Right lobe of liver (tissue), 6 donors: ENCODE results near the gene MNDA. TPM values are rescaled to one million over a fixed set of nuclear protein-coding genes. Genes with fewer than 3 reads are reported as not detected.

Experiments
- ATAC-seq, 4 donors: fragments of 200-7000 bp; cut with Tn5 transposase; one replicate each; pipeline ENCODE4 v1.9.1; 2020; ENCODE audit warnings: mild to moderate bottlenecking in 4 of 4, moderate library complexity in 4 of 4
- DNase-seq, 3 donors: peaks; one replicate each; pipeline ENCODE4 v3.0.0-alpha.2; 2020
- H3K27ac ChIP-seq, 3 donors: fragments of 200-600 bp; one replicate each; pipeline ENCODE4 v1.8.0; 2022
- H3K27me3 ChIP-seq, 2 donors: fragments of 200-600 bp; one replicate each; pipeline ENCODE4 v1.8.0; 2022
- H3K36me3 ChIP-seq, 4 donors: fragments of 200-600 bp; sonication (generic) in 1 of 4; one replicate each; pipeline versions ENCODE4 v1.5.1 to v1.8.0; 2017 to 2022; ENCODE audit warnings: control low read depth in 1 of 4
- H3K4me1 ChIP-seq, 4 donors: fragments of 200-600 bp; sonication (generic) in 1 of 4; one replicate each; pipeline versions ENCODE4 v1.5.1 to v1.8.0; 2017 to 2022; ENCODE audit warnings: control low read depth in 1 of 4
- H3K4me3 ChIP-seq, 3 donors: fragments of 200-600 bp; one replicate each; pipeline ENCODE4 v1.8.0; 2022
- H3K9me3 ChIP-seq, 4 donors: fragments of 200-600 bp; sonication (generic) in 1 of 4; one replicate each; pipeline versions ENCODE4 v1.5.1 to v1.8.0; 2017 to 2022; ENCODE audit warnings: control low read depth in 1 of 4
- CTCF ChIP-seq, 4 donors: fragments of 200-600 bp in 3 of 4; fragments of 450-650 bp in 1 of 4; IDR thresholded peaks; one replicate each; pipeline versions ENCODE4 v1.5.1 to v1.8.0; 2016 to 2022; ENCODE audit warnings: antibody characterized with exemption in 4 of 4, mild to moderate bottlenecking in 2 of 4
- POLR2A ChIP-seq: fragments of 450-650 bp; IDR thresholded peaks from one replicate; pipeline ENCODE4 v1.6.1; 2017; ENCODE audit warnings: antibody characterized with exemption, mild to moderate bottlenecking
- WGBS: methylation state at CpG from one replicate; pipeline ENCODE4 v1.1.6; 2018; ENCODE audit warnings: low coverage, low lambda C conversion rate; ENCODE audit not compliant: insufficient coverage; ENCODE audit errors: missing lambda C conversion rate; 5-methylcytosine and 5-hydroxymethylcytosine counted together
- intact Hi-C, 2 donors: fragments of 100-400 bp; cut with DNase I; formaldehyde crosslinking; loops; one replicate each; pipeline versions ENCODE4 v1.11.2 to v1.14.1; 2022
- total RNA-seq, 6 experiments: library from RNA; depleted of rRNA in 2 of 6; stranded (reverse); fragments of >200 nt in 2 of 6; fragmentation: NEBNext Ultra II Directional in 3 of 6; extraction: Animal tissue kit (Norgen Biotek cat#: 25700) in 3 of 6; gene quantifications; one replicate each; pipeline versions ENCODE4 v1.1.0 to v1.2.4, GENCODE V29; 2016 to 2023
- donor health status: DM: no; HTN: yes; CAD: no.
- donor health status: DM: no; HTN: no; CAD: no.
- donor health status: DM: no; HTN: no; CAD: no.
- donor health status: DM: no; HTN: yes; CAD: no.
- donor health status: DM: no; HTN: yes; CAD: no.

The MNDA gene
- total RNA-seq, 6 experiments from 2014 or later: 1.5 to 6.6 (median 3.5) TPM

GRCh38 chr1:158806916-158807536 is 24.1 kb upstream of the MNDA start:
- no peaks in the 10 kb centered on the region for H3K27me3 ChIP-seq
- intact Hi-C loops: no loop called here
- no peaks in the 10 kb centered on the region for H3K9me3 ChIP-seq
- 54% methylated on average over 6 of the region's 6 CpGs for WGBS
- DNase-seq: no peak
- no peak for ATAC-seq
- no peaks in the 10 kb centered on the region for H3K4me1 ChIP-seq
- no peaks in the 10 kb centered on the region for H3K36me3 ChIP-seq
- H3K27ac ChIP-seq: no peak overlapping the region
- no peak overlapping the region for H3K4me3 ChIP-seq
- TF ChIP-seq CTCF (IDR thresholded peaks at IDR 0.05) (no peak), POLR2A (no peak)

- no peaks in the 10 kb centered on the region for H3K36me3 ChIP-seq
- no peaks in the 10 kb centered on the region for H3K4me1 ChIP-seq
- no peak overlapping the region for H3K27ac ChIP-seq
- no peak for TF ChIP-seq POLR2A
- no peak for TF ChIP-seq CTCF (IDR thresholded peaks at IDR 0.05)
- DNase-seq (no peak), ATAC-seq (peak in 1 of 4 donors; percentile 38)
- H3K9me3 ChIP-seq: no peaks in the 10 kb centered on the region
- no peaks in the 10 kb centered on the region for H3K27me3 ChIP-seq
- H3K4me3 ChIP-seq: no peak overlapping the region
- WGBS: 47% methylated on average over 3 of the region's 3 CpGs
- intact Hi-C loops: no loop called here
Observed at GRCh38 chr1:158809256-158809655, 21.9 kb upstream of the MNDA start.

GRCh38 chr1:158809862-158810261 is 21.3 kb upstream of the MNDA start:
- TF ChIP-seq POLR2A: no peak
- no peak for TF ChIP-seq CTCF (IDR thresholded peaks at IDR 0.05)
- no peaks in the 10 kb centered on the region for H3K36me3 ChIP-seq
- H3K27ac ChIP-seq: no peak overlapping the region
- no peaks in the 10 kb centered on the region for H3K4me1 ChIP-seq
- no peaks in the 10 kb centered on the region for H3K27me3 ChIP-seq
- no peak overlapping the region for H3K4me3 ChIP-seq
- ATAC-seq: peak in 3 of 4 donors; percentile 33 to 63 (median 53)
- intact Hi-C loops: no loop called here
- DNase-seq: no peak
- 61% methylated on average over 5 of the region's 5 CpGs for WGBS
- no peaks in the 10 kb centered on the region for H3K9me3 ChIP-seq

GRCh38 chr1:158810311-158810710 is 20.8 kb upstream of the MNDA start:
- Histone ChIP-seq H3K4me3 (no peak overlapping the region), H3K9me3 (no peaks in the 10 kb centered on the region), H3K36me3 (no peaks in the 10 kb centered on the region), H3K4me1 (no peaks in the 10 kb centered on the region), H3K27ac (no peak overlapping the region), H3K27me3 (no peaks in the 10 kb centered on the region)
- intact Hi-C loops: no loop called here
- DNase-seq: no peak
- ATAC-seq: peak in 3 of 4 donors; percentile 18 to 44 (median 40)
- TF ChIP-seq POLR2A (no peak), CTCF (IDR thresholded peaks at IDR 0.05) (no peak)
- 35% methylated on average over 4 of the region's 4 CpGs for WGBS

GRCh38 chr1:158812336-158812735 is 18.8 kb upstream of the MNDA start:
- Histone ChIP-seq H3K27ac (no peak overlapping the region), H3K4me3 (no peak overlapping the region), H3K4me1 (no peaks in the 10 kb centered on the region), H3K36me3 (no peaks in the 10 kb centered on the region), H3K9me3 (no peaks in the 10 kb centered on the region), H3K27me3 (no peaks in the 10 kb centered on the region)
- ATAC-seq: no peak
- no peak for DNase-seq
- TF ChIP-seq POLR2A (no peak), CTCF (IDR thresholded peaks at IDR 0.05) (no peak)
- WGBS: 35% methylated on average over 2 of the region's 2 CpGs
- intact Hi-C loops: no loop called here
